ENCODE data around the gene TADA2A.
"Not testable (repeated sequence)": the region's sequence is repeated elsewhere in the genome, so short reads cannot be mapped to it uniquely, and the experiment has no call there.

- not testable (repeated sequence) for TF ChIP-seq EP300, POLR2A (IDR thresholded peaks at IDR 0.05)
- TF ChIP-seq, protein P1, sequence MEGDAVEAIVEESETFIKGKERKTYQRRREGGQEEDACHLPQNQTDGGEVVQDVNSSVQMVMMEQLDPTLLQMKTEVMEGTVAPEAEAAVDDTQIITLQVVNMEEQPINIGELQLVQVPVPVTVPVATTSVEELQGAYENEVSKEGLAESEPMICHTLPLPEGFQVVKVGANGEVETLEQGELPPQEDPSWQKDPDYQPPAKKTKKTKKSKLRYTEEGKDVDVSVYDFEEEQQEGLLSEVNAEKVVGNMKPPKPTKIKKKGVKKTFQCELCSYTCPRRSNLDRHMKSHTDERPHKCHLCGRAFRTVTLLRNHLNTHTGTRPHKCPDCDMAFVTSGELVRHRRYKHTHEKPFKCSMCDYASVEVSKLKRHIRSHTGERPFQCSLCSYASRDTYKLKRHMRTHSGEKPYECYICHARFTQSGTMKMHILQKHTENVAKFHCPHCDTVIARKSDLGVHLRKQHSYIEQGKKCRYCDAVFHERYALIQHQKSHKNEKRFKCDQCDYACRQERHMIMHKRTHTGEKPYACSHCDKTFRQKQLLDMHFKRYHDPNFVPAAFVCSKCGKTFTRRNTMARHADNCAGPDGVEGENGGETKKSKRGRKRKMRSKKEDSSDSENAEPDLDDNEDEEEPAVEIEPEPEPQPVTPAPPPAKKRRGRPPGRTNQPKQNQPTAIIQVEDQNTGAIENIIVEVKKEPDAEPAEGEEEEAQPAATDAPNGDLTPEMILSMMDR (IDR thresholded peaks at IDR 0.05): not testable (repeated sequence)
Observed at GRCh38 chr17:37511642-37512041, 105.0 kb downstream of the TADA2A start.
